HUES64 (cell line): ENCODE measurements around the gene GATAD2B.

ENCODE experiments used
- H3K27ac ChIP-seq: 2 replicates; pipeline ENCODE4 v1.7.0; 2013; ENCODE audit warnings: low read depth, low read length, inconsistent platforms
- H3K27me3 ChIP-seq: 2 replicates; pipeline ENCODE4 v1.6.1; 2013; ENCODE audit warnings: mild to moderate bottlenecking, low read length; ENCODE audit not compliant: insufficient read depth
- H3K36me3 ChIP-seq: 2 replicates; pipeline ENCODE4 v1.6.1; 2013; ENCODE audit warnings: mild to moderate bottlenecking, low read length; ENCODE audit not compliant: insufficient read depth
- H3K4me1 ChIP-seq: 2 replicates; pipeline ENCODE4 v1.6.1; 2013; ENCODE audit warnings: mild to moderate bottlenecking, low read length, moderate library complexity; ENCODE audit not compliant: insufficient read depth
- H3K4me3 ChIP-seq: 2 replicates; pipeline ENCODE4 v1.5.1; 2013; ENCODE audit warnings: mild to moderate bottlenecking, low read length, moderate library complexity
- H3K9ac ChIP-seq: 2 replicates; pipeline ENCODE4 v1.6.1; 2013; ENCODE audit warnings: mild to moderate bottlenecking, low read depth, low read length
- H3K9me3 ChIP-seq: 2 replicates; pipeline ENCODE4 v1.6.1; 2013; ENCODE audit warnings: low read depth, low read length; ENCODE audit not compliant: insufficient read depth
- WGBS: fragments of 150-250, 120-280 bp; methylation state at CpG from one replicate; pipeline ENCODE4 v1.1.7; 2013; ENCODE audit warnings: missing lambda C conversion rate; 5-methylcytosine and 5-hydroxymethylcytosine counted together

Gene GATAD2B

DNA sequence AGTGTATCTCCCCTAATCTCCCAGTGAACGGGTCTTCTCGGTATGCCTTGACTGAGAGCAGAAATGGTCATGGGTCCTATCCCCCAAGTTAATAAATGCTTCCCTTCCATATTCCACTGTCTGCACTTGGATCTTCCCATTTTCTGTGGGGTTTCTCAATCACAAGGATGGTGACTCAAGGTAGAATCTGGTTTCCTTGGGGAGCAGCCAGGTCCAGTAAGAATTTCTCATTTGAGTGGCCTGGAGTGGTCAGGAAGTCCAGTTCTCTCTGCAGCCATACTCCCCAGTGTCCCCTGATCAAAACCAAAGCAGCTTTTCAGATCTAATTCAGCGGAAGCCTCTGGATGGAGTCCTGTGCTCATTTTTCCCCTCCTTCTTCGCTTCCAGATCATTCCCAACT, 162.3 kb downstream of the GATAD2B start:
- Histone ChIP-seq H3K4me3 (no peak overlapping the region), H3K27me3 (no peaks in the 10 kb centered on the region), H3K9ac (no peak overlapping the region), H3K4me1 (no peaks in the 10 kb centered on the region), H3K27ac (no peak overlapping the region), H3K36me3 (peaks cover 96% of the 10 kb centered on the region), H3K9me3 (no peaks in the 10 kb centered on the region)
- 97% methylated on average over 4 of the region's 4 CpGs for WGBS
